HG03575 (cell line): ENCODE results near the gene CEMIP.

ENCODE experiments used
- ATAC-seq: cut with Tn5 transposase; IDR thresholded peaks from one replicate; pipeline ENCODE4 v1.9.1; 2021; ENCODE audit not compliant: unreplicated experiment, insufficient number of reproducible peaks, low FRiP score; ENCODE audit errors: extremely low read depth

CEMIP gene, protein sequence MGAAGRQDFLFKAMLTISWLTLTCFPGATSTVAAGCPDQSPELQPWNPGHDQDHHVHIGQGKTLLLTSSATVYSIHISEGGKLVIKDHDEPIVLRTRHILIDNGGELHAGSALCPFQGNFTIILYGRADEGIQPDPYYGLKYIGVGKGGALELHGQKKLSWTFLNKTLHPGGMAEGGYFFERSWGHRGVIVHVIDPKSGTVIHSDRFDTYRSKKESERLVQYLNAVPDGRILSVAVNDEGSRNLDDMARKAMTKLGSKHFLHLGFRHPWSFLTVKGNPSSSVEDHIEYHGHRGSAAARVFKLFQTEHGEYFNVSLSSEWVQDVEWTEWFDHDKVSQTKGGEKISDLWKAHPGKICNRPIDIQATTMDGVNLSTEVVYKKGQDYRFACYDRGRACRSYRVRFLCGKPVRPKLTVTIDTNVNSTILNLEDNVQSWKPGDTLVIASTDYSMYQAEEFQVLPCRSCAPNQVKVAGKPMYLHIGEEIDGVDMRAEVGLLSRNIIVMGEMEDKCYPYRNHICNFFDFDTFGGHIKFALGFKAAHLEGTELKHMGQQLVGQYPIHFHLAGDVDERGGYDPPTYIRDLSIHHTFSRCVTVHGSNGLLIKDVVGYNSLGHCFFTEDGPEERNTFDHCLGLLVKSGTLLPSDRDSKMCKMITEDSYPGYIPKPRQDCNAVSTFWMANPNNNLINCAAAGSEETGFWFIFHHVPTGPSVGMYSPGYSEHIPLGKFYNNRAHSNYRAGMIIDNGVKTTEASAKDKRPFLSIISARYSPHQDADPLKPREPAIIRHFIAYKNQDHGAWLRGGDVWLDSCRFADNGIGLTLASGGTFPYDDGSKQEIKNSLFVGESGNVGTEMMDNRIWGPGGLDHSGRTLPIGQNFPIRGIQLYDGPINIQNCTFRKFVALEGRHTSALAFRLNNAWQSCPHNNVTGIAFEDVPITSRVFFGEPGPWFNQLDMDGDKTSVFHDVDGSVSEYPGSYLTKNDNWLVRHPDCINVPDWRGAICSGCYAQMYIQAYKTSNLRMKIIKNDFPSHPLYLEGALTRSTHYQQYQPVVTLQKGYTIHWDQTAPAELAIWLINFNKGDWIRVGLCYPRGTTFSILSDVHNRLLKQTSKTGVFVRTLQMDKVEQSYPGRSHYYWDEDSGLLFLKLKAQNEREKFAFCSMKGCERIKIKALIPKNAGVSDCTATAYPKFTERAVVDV (N-terminal part only)

GRCh38 chr15:80778964-80779657, at the start of gene CEMIP:
Gene CEMIP (plus strand): TSS chr15:80779370. CDS start chr15:80873880, 94,510 bp downstream.
- no peak for ATAC-seq

GRCh38 chr15:80730387-80730786, 48.8 kb upstream of the CEMIP start:
- ATAC-seq, result no peak

DNA sequence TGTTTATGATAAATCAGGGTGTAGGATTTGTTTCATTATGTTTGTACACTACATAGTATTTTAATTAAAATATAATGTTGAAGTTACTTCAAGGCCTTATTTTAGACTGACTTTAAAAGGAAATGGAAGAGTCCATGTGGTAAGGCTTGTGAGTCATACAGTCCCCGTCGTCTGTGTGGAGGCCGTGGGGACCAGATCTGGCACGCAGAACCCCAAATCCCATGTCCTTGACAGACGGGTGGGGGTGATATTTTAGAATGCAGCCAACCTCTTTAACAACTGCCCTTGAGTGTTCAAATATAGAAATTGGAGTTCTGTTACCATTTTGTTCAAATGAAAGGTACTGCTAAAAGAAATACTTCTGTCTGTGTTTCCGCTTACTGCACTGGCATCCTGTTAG, 48.2 kb upstream of the CEMIP start:
- ATAC-seq, result no peak

- no peak for ATAC-seq
These were observed 47.0 kb upstream of the CEMIP start for GRCh38 chr15:80732167-80732566.

- no peak for ATAC-seq
These were observed 46.4 kb upstream of the CEMIP start for GRCh38 chr15:80732818-80733217.

- ATAC-seq, result no peak
These were observed 45.7 kb upstream of the CEMIP start for GRCh38 chr15:80733460-80733859.

- no peak for ATAC-seq
These were observed 43.8 kb upstream of the CEMIP start for GRCh38 chr15:80735344-80735743.

DNA sequence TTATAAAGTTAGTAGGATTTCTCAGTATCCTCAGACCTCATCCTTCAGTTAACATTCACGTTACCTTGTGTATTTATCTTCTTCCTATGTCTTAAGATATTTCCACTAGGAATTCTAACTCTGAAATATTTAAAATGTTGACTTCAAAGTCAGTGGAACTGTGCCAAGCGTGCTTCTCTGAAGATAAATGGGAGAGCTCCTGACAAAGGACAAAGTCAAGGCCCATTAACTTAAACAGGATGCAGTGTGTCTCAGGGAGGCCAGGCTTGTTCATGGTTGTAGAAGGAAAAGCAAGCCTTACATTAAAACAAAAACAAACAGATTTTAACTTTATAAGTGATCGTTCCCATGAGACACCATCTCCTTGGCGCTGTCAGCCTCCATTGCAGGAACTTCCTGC, 42.6 kb upstream of the CEMIP start:
- ATAC-seq, result no peak

GRCh38 chr15:80739919-80740318, 39.3 kb upstream of the CEMIP start:
- no peak for ATAC-seq

DNA sequence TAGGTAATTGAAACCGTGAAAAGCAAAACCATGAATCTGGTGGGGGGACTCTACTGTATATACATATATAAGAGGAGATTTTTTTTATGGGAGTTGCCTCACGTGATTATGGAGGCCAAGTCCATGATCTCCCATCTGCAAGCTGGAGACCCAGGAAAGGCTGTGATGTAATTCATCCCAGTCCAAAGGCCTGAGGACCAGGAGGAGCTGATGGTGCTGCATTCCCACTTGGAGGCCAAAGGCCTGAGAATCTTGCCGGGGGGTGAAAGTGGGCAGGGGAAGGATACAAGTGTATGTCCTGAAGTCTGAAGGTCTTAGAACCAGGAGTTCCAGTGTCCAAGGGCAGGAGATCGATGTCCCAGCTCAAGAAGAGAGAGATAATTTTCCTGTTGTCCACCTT, 37.1 kb upstream of the CEMIP start:
- ATAC-seq, result no peak

DNA sequence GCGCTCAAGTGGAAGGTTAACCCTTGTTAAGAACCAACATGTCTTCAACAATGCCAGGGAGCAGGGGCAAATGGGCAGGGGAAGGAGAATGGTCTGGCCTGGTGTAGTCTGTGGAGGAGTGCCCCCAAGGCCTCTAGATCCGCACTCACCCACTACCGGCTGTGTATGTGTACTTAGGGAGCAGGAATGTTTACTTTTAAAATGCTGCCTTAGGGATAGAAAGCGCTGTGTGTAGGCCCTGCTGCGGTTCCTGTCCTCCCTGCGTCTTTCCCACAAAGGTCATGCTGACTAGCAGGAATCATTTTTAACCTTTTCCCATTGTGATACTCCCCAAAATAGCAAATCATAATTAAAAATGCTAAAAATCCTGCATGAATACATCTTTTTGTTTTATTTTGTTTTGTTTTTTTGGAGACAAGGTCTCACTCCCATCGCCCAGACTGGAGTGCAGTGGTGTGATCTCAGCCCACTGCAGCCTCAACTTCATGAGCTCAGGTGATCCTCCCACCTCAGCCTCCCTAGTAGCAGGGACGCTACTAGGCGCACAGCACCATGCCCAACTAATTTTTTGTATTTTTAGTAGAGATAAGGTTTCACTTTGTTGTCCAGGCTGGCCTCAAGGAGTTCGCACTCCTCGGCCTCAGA, 35.9 kb upstream of the CEMIP start:
- no peak for ATAC-seq

GRCh38 chr15:80744415-80744814, 34.8 kb upstream of the CEMIP start:
- ATAC-seq, result no peak

- no peak for ATAC-seq
These were observed 34.3 kb upstream of the CEMIP start for GRCh38 chr15:80744826-80745225.

DNA sequence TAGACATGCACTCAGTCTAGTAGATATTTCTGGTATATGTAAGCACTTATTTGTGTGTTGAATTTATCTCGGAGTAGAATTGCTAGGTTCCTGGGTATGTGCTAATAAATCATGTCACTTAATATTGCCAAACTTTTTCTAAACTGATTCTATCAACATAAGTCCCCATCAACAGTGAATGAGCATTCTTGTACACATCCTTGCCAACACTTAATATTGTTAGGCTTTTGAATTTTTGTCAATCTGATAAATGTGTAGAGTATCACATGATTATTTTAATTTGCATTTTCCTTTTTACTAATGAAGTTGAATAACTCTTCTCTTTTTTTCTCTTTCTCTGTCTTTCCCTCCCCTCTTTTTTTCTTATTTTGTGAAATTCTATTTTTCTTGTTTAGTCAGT, 33.3 kb upstream of the CEMIP start:
- no peak for ATAC-seq

DNA sequence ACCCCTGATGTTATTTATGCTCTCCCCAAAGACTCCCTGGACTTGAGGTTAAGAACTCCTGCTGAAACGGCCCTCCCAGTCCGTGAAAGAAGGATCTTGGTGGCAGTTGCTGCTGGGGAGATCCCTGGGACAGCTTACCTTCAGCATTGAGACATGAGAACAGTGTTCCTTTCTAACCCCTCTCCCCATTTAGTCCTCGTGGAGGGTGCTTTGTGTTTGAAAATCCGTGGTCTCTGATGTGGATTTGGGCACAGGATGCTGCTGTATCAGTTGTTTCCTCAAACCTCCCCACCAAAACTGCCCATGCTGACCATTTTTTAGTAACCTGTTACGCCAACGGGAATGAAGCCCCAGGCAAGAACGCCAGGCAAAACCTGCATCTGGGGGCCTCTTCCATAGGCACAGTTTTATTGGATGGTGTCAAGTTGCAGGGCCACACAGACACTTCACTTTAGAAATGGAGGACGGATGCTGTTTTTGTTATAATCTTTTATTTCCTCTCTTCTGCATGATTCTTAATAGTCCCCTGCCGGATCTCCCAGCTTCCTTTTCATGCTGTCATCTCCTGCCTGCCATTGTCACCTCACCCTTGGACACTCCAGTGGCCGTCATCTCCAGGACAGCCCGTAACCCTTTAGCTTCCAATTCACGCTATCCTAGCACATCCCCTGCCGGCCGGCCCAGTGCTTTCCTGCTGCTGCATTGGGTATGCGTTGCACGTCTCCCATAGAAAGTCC, 31.7 kb upstream of the CEMIP start:
- no peak for ATAC-seq

- ATAC-seq, result no peak
These were observed 29.6 kb upstream of the CEMIP start for GRCh38 chr15:80749589-80749988.

GRCh38 chr15:80750575-80750974, 28.6 kb upstream of the CEMIP start:
- ATAC-seq, result no peak

- no peak for ATAC-seq
These were observed 27.0 kb upstream of the CEMIP start for GRCh38 chr15:80752204-80752603.
